ENCODE results near the gene NRF1. TPM values are rescaled to one million over a fixed set of nuclear protein-coding genes. Genes with fewer than 3 reads are reported as not detected.
"Not testable (repeated sequence)": the region's sequence is repeated elsewhere in the genome, so short reads cannot be mapped to it uniquely, and the experiment has no call there.

NRF1 gene
- total RNA-seq, 1 experiment from 2014 or later = 25.9 TPM

DNA sequence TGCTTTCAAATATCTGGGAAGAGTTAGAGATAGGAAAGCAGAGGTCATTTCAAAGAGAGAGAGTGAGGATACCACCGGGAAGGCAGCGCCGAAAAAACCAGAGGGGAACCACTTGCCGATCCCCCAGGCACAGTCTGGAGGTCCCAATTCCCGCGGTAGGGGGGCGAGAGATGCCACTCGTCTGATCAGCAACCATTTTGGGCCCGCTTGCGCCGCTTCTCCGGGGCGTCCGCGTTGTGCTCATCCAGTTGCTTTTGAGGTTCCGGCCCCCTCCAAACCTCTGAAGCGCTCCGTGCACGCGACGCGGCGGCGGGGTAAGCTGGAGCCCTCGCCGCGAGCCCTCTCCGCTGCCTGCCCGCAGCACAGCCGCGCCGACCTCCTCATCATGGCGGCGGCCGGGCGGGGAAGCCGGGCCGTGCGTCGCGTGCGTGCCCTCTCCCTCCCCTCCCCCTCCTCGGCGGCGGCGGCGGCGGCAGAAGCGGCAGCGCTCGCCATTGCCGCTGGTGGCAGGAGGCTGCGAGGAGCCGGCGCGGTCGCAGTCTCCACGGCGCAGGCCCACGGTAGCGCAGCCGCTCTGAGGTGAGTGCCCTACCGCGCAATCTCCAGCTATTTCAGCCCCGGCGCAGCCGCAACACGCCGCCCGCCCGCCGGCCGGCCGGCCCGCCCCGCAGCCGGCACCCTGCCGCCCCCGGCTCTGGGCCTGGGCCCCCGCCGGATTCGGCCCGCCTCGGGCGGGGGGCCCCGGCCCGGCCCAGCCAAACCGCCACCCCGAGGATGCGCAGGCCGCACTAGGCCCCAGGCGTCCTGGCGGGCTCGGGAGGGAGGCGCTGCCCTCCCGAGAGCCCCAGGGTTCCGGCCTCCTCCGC lies at the start of gene NRF1 (continued):
- TF ChIP-seq CBX3 (IDR thresholded peaks at IDR 0.05; ENCODE audit: low read depth) (peak; percentile 88), SRF (IDR thresholded peaks at IDR 0.05; ENCODE audit: low read depth) (no peak), RAD21 (IDR thresholded peaks at IDR 0.05; ENCODE audit: low read depth) (no peak)
- TF ChIP-seq, protein P1, sequence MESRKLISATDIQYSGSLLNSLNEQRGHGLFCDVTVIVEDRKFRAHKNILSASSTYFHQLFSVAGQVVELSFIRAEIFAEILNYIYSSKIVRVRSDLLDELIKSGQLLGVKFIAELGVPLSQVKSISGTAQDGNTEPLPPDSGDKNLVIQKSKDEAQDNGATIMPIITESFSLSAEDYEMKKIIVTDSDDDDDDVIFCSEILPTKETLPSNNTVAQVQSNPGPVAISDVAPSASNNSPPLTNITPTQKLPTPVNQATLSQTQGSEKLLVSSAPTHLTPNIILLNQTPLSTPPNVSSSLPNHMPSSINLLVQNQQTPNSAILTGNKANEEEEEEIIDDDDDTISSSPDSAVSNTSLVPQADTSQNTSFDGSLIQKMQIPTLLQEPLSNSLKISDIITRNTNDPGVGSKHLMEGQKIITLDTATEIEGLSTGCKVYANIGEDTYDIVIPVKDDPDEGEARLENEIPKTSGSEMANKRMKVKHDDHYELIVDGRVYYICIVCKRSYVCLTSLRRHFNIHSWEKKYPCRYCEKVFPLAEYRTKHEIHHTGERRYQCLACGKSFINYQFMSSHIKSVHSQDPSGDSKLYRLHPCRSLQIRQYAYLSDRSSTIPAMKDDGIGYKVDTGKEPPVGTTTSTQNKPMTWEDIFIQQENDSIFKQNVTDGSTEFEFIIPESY (IDR thresholded peaks at IDR 0.05; ENCODE audit: extremely low read depth, insufficient replicate concordance, low read length) = no peak

DNA sequence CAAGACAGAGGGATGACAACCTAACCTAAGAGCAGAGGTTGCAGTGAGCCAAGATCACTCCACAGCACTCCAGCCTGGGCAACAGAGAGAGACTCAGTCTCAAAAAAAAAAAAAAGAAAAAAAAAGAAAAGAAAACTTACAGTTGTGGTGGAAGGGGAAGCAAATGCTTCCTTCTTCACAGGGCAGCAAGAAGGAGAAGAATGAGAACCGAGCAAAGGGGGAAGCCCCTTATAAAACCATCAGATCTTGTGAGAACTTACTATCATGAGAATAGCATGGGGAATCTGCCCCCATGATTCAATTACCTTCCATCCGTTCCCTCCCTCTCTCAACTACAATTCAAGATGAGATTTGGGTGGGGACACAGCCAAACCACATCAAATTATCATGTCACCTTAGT lies 45.2 kb upstream of the NRF1 start:
- DNase-seq (ENCODE audit: low read depth, low spot score); BruUV-seq (replicated peaks); H3K79me2 ChIP-seq (ENCODE audit: insufficient read depth, low read length); H3K9ac ChIP-seq (ENCODE audit: low read length); H3K9me3 ChIP-seq (ENCODE audit: control insufficient read depth in 1 of 2, insufficient read depth in 1 of 2, low read depth in 1 of 2, low read length in 2 of 2); H4K20me1 ChIP-seq (ENCODE audit: insufficient read depth); H3K4me2 ChIP-seq (ENCODE audit: low read length); ATAC-seq; H3K4me3 ChIP-seq (replicated peaks in 1 of 2; ENCODE audit: low read depth in 1 of 2, low read length in 2 of 2); H3K27me3 ChIP-seq (ENCODE audit: insufficient read depth, low read length); POLR2A ChIA-PET; H3K9me2 ChIP-seq (ENCODE audit: insufficient read depth); intact Hi-C loops (cut with micrococcal nuclease); RAD21 ChIA-PET (ENCODE audit: low non-redundant PET in 1 of 2, low total read pairs in 2 of 2, uncharacterized antibody in 2 of 2, unreplicated experiment in 2 of 2); CTCF ChIA-PET; H3K27ac ChIP-seq (ENCODE audit: low read depth, low read length); H3K36me3 ChIP-seq (ENCODE audit: control insufficient read depth in 1 of 2, insufficient read depth in 2 of 2, low read length in 2 of 2); H2AFZ ChIP-seq (ENCODE audit: low read depth, low read length, poor library complexity, severe bottlenecking): not testable (repeated sequence)
- peaks cover 13 to 16% of the 10 kb centered on the region in 2 experiments for H3K4me1 ChIP-seq (ENCODE audit: control insufficient read depth in 1 of 2, insufficient read depth in 2 of 2, low read length in 2 of 2)

DNA sequence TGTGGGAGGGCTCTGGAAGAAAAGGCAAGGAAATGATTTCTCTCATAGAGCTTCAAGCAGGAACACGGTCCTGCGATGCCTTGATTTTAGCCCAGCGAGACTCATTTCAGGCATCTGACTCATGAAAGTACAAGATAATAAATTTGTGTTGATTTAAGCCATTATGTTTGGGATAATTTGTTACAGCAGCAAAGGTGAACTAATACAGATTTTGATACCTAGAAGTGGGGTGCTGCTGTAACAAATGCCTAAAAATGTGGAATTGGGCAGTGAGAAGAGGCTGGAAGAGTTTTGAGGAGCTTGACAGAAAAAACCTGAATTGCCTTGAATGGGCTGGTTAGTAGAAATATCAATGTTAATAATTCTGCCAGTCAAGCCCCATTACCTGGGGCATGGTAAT lies 44.1 kb upstream of the NRF1 start:
- no peaks in the 10 kb centered on the region for H3K79me2 ChIP-seq (ENCODE audit: insufficient read depth, low read length)
- ChIA-PET RAD21 (ENCODE audit: low non-redundant PET in 1 of 2, low total read pairs in 2 of 2, uncharacterized antibody in 2 of 2, unreplicated experiment in 2 of 2) (no interaction called here), POLR2A (no interaction called here), CTCF (no interaction called here)
- no peaks in the 10 kb centered on the region for H3K9me2 ChIP-seq (ENCODE audit: insufficient read depth)
- no peaks in the 10 kb centered on the region; a peak in 1 of 4 replicates for H3K9me3 ChIP-seq (ENCODE audit: control insufficient read depth in 1 of 2, insufficient read depth in 1 of 2, low read depth in 1 of 2, low read length in 2 of 2)
- no peaks in the 10 kb centered on the region for H3K36me3 ChIP-seq (ENCODE audit: control insufficient read depth in 1 of 2, insufficient read depth in 2 of 2, low read length in 2 of 2)
- no TSS peak for BruUV-seq (replicated peaks)
- H4K20me1 ChIP-seq (ENCODE audit: insufficient read depth) = no peaks in the 10 kb centered on the region
- H3K4me3 ChIP-seq (replicated peaks in 1 of 2; ENCODE audit: low read depth in 1 of 2, low read length in 2 of 2) = no peak overlapping the region
- DNase-seq (ENCODE audit: low read depth, low spot score) = no peak
- H3K27ac ChIP-seq (ENCODE audit: low read depth, low read length) = no peak overlapping the region
- no peaks in the 10 kb centered on the region for H3K27me3 ChIP-seq (ENCODE audit: insufficient read depth, low read length)
- H3K4me1 ChIP-seq (ENCODE audit: control insufficient read depth in 1 of 2, insufficient read depth in 2 of 2, low read length in 2 of 2) = peaks cover 13 to 16% of the 10 kb centered on the region in 2 experiments
- intact Hi-C loops (cut with micrococcal nuclease) = no loop called here
- H3K4me2 ChIP-seq (ENCODE audit: low read length) = no peak overlapping the region
- no peak overlapping the region for H2AFZ ChIP-seq (ENCODE audit: low read depth, low read length, poor library complexity, severe bottlenecking)
- no peak overlapping the region for H3K9ac ChIP-seq (ENCODE audit: low read length)
- no peak for ATAC-seq
- TF ChIP-seq, protein P1 (IDR thresholded peaks at IDR 0.05; ENCODE audit: extremely low read depth, insufficient replicate concordance, low read length) = no peak
- TF ChIP-seq SP1 (IDR thresholded peaks at IDR 0.05; ENCODE audit: low read depth) = no peak
- no peak for TF ChIP-seq ELF1 (IDR thresholded peaks at IDR 0.05; ENCODE audit: borderline replicate concordance, low read depth)
- no peak for TF ChIP-seq RAD21 (IDR thresholded peaks at IDR 0.05; ENCODE audit: low read depth)
- TF ChIP-seq, protein P2, sequence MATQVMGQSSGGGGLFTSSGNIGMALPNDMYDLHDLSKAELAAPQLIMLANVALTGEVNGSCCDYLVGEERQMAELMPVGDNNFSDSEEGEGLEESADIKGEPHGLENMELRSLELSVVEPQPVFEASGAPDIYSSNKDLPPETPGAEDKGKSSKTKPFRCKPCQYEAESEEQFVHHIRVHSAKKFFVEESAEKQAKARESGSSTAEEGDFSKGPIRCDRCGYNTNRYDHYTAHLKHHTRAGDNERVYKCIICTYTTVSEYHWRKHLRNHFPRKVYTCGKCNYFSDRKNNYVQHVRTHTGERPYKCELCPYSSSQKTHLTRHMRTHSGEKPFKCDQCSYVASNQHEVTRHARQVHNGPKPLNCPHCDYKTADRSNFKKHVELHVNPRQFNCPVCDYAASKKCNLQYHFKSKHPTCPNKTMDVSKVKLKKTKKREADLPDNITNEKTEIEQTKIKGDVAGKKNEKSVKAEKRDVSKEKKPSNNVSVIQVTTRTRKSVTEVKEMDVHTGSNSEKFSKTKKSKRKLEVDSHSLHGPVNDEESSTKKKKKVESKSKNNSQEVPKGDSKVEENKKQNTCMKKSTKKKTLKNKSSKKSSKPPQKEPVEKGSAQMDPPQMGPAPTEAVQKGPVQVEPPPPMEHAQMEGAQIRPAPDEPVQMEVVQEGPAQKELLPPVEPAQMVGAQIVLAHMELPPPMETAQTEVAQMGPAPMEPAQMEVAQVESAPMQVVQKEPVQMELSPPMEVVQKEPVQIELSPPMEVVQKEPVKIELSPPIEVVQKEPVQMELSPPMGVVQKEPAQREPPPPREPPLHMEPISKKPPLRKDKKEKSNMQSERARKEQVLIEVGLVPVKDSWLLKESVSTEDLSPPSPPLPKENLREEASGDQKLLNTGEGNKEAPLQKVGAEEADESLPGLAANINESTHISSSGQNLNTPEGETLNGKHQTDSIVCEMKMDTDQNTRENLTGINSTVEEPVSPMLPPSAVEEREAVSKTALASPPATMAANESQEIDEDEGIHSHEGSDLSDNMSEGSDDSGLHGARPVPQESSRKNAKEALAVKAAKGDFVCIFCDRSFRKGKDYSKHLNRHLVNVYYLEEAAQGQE (IDR thresholded peaks at IDR 0.05; ENCODE audit: low read depth) = no peak
- TF ChIP-seq CBX3 (IDR thresholded peaks at IDR 0.05; ENCODE audit: low read depth) = no peak
- no peak for TF ChIP-seq ZFX (IDR thresholded peaks at IDR 0.05)
- TF ChIP-seq SIN3A (IDR thresholded peaks at IDR 0.05; ENCODE audit: low read depth) = no peak
